HG03565 (cell line): ENCODE measurements around the gene STK16.

Experiments
- ATAC-seq: cut with Tn5 transposase; IDR thresholded peaks from one replicate; pipeline ENCODE4 v1.9.1; 2021; ENCODE audit warnings: mild to moderate bottlenecking, moderate library complexity; ENCODE audit not compliant: unreplicated experiment

STK16 gene

DNA sequence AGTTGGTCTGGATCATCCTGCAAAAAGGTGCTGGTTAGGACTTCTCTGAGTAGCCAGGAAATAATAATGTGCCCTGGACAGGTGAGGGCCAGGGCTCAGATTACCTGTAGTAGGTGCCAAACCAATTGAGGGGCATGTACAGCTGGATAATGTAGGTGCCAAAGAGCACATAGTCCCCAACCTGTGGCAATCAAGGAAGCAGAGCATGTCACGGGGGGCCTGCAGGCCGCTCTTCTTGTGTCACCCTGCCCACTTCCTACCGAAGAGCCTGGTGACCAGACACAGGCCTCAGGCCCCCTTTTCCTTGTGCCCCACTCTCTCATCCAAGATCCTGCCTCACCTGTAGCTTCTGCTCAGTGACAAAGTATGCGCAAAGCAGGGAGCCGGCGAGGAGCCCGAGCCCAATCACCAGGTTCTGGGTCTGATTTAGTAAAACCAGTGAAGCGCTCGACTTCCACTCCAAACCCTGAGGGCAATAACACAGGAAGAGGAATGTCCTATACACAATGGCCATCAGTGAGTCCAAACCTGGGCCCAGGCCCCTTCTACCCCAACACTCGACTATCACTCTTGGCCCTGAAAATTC is 31.7 kb upstream of the STK16 start:
- no peak for ATAC-seq

DNA sequence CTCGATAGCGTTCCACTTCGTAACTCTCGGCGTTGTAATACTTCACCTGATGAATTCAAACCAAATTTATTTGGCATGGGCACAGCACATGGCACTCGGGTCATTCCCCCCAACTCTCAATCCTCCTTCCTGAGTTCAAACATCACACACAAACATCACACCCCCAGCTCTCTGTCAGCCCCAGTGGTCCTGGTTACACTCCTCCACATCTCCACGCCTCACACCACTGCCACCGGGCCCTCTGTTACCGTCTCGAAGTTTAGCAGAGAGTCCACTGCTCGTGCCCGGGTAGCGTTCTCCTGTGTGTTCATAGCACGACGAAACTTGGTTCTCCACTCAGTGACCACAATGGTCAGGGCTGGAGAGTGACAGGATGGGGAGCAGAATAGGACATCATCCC is 31.1 kb upstream of the STK16 start:
- ATAC-seq, result no peak

DNA sequence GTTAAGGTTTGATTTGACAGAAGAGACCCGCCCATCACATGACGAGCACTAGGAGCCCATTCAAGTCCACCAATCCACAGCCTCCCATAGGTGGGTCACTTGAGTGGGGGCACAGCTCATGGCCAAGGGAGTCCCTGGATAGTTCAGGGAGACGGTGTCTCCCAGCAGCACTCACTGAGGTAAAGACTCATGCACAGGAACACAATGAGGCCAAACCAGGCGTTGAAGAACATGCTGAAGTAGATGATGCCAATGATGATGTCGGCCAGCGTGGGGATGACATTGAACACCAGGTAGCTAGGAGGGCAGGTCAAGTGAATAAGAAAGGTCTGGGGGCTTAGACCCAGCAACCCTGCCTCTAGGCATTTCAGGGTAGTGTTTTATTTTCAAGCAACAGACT is 30.5 kb upstream of the STK16 start:
- ATAC-seq, result no peak

DNA sequence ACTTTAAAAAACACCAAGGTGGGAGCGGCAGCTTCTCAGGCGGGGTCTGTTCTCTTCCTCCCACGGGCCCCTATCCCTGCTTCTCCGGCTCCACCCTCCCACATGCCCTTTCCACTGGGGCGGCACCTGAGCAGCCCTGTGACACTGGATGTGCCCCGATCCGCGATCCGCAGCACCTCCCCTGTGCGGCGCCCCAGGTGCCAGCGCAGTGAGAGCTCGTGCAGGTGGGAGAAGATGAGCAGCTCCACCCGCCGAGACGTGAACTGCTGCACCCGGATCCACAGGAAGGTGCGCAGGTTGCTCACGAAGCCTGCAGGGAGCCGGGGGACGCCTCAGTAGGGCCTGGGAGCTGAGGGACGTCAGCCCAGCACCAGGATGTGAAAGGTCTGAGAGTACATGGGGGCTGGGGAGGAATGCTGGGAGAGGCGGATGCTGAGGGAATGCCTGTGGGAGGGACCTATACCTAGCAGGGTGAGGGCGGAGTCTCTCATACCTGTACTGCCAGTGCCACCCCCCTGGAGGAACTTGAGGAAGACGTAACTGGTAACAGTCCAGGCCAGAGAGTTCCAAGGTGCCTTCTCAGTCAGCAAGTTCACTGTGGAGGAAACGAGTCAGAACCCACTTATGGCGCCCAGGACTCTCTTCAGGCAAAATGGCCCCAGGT is 29.3 kb upstream of the STK16 start:
- no peak for ATAC-seq

DNA sequence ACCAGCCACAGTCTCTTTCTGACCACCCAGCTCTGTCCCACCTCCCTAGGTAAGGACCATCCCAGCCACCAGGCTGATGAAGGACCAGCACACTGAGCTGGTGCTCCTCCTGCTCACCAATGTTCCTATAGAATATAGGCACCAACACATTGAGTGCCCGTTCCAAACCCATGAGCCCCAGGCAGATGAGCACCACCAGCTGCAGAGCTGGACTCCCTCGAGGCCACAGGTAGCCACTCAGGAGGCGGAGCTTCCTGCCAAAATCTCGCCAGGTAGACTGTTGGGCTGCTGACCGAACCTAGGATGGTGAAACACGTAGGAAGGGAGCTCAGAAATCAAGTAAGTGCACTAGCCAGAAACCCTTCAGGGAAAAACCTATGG is 28.8 kb upstream of the STK16 start:
- ATAC-seq, result no peak

DNA sequence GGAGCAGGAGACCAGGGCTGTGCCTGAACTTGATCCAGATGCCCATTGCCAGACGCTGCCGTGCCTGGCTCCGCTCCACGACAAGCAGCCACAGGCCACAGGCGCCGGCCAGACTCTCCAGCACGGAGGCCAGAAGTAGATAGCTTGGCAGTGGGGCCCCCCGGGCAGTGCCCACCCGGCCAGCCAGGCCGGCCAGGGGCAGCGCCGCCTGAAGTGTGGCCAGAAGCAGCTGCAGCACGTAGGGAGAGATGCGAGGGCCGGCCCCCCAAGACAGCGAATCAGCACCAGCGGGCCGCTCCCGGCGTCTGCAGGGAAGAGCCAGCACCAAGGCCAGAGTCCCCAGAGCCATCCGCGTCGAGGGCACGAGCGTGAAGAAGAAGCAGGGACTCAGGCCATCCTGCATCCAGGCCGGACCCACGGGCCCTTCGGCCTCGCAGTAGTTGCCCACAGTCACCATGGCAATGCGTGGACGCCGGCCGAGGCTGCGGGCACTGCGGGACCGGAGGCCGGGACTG is 27.0 kb upstream of the STK16 start:
- peak; percentile 5 for ATAC-seq

DNA sequence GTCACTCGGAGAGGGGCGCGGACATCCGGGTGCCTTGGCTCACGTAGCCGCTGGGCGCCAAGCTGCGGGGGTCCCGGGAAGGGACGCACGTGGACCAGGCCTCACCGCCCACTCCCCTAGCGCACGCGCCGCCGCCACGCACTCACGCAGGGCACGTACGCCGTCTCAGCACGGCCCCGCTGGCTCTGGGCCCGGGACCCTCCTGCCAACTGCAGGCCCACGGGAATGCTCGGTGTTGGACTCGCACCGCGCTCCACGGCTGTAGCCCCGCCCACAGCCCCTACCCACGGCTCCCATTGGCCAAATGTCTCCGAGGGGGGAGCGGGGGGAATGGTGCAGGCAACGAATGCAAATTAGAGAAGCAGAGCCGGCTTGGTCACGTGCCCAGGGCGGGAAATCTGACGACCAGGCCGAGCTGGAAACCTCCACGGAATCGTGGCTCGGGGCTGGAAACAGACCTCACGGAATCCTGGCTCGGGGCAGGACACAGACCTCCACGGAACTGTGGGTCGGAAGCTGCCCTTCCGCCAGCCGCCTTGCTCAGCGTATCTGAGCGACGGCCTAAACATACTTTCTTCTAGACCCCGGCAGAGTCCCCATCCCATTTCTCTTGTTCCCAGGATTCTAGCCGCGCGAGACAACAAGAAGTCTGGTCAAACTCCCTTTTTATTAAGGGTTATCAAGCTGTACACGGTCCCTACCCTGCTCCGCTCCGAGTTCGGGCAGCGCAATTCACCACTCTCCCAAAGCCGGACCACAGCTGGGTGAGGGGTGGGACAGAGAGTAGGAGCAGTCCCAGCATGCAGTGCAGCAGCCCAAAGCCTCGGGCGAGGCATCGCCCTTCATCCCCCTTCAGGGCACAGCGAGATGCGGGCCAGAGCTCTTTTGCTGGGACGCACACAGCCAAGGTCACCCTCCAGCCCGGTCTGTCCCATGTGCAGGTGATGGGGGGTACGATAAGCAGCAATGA is 26.3 kb upstream of the STK16 start, which contains the start of gene ABCB6:
Gene ABCB6, minus strand, starts transcription at position 227 of the 970 bp plus-strand sequence. CDS start 285 bp downstream, outside the sequence.
- ATAC-seq, result peak; percentile 44

DNA sequence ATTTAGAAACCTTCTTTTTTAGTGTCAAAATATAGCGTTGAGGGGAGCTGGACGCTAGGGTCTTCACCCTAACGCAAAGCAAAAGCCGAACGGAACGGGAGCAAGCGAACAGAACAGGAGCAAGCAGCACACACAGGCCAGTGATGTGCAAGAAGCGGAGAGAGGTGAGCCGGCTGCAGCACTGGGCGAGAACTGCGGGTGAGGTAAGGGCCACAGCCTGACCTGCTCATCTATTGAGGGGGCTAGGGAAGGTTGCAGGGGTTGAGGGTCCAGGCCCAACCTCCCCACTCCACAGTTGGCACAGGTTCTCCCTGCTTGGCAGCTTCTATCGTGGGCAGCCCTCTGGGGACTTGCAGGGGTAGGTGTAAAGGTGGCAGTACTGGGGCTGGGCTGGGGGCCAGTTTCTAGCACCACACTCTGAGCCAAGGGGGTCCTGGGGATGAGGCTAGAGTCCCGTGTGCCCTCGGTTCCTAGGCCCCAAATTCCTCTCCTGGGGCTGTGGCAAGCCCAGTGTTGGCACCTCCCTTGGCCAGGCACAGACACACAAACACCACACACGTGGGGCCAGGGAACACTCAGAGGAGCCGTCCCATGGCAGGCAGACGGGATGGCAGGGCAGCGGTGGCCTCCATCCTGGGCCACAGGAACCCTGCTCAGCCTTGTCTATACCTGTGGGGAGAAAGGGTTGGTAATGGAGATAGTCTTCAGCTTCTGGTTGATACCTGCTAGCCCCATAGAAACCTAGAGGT is 25.3 kb upstream of the STK16 start:
- no peak for ATAC-seq

DNA sequence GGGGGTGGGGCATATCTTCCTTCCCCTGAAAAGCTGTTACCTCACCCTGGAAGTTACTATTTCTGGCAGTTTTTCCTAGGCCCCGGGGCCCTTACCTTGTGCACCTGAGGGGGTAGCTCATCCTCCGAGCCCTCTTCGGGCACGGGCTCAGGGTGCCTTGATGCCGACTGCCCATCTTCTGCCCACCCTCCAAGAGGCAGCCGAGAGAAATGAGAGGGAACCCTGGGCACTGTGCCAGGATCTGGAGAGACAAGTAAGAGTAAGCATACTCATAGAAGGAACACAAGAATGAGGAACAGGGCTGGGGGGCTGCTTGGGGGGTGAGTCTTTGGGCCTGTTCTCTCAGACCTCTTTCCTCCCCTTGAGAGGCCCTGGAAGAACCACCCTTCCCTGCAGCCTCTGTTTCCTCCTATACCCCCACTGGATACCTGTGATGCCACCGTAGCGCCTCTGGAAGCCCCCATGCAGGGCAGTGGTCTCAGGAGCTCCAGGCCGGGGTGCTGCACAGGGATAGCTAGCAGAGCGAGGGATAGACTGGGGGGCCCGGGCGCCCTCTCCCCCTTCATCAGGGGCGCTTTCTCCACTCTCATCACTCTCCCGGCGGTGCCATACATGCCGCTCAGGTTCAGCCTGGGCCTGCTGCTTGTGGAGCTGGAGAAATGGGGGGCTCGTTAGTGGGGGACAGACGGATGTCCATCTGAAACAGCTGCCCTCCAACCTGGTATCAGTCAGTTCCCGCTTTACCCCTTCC is 24.5 kb upstream of the STK16 start:
- no peak for ATAC-seq

DNA sequence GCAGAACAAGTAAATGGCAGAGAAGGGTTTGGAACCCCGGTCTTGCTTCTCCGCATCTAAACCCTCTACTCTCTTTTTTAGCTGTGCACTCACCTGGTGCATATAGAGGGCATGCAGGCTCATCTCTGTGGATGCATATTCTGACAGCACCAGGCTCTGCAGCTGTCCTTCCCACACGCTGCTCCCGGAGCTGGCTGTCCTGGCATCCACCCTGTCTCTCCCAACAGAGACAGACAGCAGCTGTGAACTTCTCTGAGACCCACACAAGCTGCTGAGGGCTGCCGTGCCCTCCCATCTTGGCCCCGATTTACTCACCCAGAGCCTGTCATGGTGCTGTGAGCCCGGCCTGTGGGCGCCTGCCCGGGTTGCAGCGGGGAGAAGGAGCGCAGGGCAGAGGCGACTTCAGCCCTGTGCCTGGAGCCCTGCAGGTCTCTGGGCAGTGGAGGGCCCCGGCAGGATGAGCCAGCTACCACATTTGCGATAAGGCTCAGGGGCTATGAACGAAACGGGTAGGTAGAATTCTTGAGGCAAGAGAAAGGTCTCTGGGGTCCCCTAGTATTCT is 23.2 kb upstream of the STK16 start:
- ATAC-seq, result no peak

DNA sequence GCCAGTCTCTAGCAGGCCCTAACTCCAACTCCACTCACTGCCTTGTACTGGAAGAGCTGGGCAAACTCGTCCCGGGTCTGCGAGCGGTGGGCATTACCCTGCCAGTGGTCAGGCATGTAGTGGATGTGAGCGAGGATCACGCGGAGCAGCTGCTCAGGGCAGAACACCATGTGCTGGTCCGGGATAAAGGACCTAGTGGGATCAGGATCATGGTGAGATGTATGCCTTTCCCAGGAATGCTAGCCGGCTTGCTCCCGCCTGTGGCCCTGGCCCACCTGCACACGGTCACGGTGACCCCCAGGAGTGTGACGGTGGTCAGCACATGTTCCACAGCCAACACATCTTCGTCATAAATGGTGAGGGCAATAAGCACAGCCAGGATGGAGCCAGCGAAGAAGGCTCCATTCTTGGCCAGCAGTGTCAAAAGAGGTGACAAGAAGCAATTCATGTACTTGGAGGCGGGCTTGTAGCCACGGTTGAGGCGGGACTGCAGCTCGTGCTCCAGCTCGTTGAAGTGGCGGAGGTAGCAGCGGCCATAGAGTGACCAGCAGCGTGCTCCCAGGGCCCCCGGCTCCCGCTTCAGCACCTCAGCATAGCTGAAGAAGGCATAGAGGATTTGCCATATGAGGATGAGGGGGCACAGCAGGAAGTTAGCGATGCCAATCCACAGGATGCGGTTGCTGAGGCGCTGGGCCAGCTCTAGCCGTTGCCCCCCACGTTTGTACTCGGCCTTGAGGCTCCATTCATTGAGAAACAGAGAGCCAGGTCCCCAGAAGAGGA is 21.3 kb upstream of the STK16 start:
- ATAC-seq, result no peak

DNA sequence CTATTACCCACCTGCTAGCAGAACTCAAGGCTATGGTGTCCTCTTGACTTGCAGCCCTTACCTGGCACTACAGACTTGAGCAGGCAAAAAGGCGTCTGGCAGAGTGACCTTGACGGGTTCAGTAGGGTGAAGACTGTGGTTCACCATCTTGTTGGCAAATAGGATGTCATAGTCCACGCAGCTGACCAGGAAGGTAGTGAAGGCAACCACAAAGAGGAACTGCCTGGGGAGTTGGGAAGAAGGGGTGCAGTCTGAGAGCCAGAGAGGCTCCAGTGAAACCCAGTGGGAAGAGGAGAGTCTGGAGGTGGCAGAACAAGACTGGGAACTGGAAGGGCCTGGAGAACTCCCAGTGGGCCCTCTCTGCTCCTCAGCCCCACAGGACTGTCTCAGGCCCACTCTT is 19.9 kb upstream of the STK16 start:
- no peak for ATAC-seq

DNA sequence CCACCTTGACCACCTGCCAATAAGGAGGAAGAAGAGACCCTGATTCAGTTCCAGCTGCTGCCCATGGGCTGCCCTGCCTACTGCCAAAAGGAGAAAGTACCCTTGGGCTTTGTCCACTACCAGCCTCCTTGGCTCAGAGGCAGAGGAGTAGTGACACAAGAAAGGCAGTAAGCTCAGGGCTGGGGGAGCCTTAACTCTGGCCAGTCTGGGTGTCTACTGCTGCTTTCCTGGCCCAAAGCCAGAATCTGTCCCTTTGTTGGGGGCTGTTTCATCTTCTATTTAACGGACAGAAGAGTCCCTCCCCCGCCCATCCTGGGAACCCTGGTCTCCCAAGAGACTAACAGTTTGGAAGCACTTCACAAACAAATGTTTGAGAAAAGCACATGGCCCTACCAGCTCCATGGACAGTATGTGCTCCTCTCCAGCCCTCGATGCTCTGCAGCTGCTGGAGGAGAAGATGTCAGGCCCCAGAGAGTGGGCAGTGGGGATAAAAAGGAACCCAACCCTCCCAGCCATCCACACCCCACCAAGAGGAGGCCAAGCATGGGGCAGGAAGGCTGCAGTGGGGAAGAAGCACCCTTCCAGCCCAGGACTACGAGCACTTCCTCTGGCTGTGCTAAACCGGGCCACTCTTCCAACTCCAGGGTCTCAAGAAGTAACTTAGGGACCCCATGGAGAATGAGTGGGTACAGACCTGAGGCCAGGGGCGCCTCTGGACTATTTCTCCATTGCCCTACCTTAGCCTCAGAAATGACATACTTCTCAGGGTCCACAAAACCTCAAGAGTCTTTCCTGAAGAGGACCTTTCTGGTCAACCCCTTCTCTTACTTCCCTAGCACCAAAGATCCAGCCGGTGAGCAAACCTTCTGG is 17.0 kb upstream of the STK16 start:
- ATAC-seq, result no peak

DNA sequence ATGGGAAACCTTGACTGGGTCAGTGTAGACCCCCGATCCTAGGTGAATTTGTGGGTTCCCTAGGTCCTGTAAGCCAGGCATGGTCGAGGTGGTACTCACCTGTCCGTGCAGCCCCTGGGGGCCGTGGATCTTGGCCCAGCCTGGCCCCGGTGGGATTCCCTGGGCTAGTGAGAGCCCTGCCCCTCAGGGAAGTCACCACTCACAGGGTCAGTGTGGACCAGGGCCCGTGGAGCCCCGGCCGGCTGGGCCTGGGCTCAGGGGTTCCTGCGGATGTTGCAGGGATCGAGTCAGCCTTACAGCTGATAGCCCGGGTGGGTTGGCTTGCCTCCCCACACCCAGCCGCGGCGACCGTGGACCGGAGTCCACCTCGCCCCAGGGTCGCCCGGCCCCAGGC is 16.4 kb upstream of the STK16 start:
- ATAC-seq, result peak; percentile 15

DNA sequence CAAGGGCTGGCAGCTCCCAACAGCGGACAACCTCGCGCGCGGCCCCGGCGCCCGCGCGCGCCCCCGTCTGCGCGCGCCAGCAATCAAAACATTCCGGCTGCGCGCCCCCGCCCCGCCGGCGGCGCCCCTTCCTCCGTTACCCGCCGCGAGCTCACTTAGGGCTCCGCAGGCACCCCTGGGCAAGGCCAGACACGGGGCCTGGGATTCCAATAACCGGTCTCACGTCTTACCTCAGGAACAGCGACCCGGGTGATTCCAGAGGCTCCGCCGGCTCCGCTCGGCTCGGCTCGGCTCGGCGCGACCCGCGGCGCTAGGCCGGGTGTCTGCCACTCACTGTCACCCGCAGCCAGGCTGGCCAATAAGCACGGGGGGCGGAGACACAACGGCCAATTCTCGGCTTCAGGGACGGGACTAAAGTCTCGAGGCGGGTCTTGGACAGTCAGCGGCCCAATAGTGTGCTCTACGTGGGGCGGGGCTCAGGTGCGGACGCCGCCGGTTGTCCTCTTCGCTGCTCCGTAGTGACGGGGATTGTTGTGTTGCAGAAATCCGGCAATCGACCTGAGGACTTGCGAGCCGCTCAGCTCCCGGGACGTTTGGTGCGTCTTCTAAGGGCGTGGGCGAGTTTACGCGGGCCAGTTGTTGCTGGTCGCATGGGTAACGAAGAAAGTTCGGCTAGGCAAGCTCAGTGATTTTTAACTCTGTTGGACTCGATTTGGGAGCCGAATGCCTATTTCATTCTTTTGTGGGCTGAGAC is 15.8 kb upstream of the STK16 start, which contains the start of the genes ANKZF1 and ATG9A:
Gene ANKZF1, plus strand, starts transcription at position 502 of the 754 bp plus-strand sequence. CDS start 452 bp downstream, outside the sequence.
Gene ATG9A, minus strand, starts transcription at position 332 of the 754 bp plus-strand sequence. CDS start 1,612 bp downstream, outside the sequence.
- ATAC-seq, result peak; percentile 88

DNA sequence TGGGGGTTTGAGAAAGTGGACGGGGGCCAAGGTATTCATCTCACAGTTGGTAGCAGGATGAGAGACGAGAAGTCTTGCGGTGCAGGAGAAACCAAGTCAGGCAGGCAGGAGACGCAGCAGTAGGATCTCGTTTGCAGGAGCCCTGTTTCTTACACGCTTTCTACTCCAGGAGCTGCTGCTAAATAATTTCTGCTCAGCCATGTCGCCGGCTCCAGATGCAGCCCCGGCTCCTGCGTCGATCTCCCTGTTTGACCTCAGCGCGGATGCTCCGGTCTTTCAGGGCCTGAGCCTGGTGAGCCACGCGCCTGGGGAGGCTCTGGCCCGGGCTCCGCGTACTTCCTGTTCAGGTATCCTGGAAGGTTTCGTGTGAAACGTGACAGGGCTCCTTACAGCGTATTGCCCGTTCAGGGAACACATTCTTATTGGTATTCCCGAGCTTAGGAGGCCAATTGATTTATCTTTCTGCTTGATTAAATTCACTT is 15.2 kb upstream of the STK16 start:
- no peak for ATAC-seq

DNA sequence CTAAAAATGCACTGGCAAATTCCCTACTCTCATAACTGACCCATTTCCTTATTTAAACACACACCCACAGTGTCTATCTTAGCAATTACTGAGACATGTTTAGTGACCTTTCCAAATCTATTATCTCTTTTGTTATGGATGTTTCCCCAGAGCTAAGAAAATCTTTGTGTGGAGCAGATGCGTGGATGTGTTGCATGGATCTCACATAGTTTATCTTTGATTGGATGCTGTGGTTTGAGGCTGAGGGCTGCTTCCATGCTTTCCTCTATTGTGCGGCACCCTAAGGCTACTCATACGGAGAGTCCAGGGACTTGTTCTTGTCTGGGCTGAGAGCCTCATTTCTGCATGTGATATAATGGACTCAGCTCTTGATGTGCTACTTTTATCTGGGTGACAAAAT is 10.9 kb upstream of the STK16 start:
- no peak for ATAC-seq
